CD14-positive monocyte (primary cell): ENCODE results near the gene REV3L. TPM values are rescaled to one million over a fixed set of nuclear protein-coding genes. Genes with fewer than 3 reads are reported as not detected.

ENCODE experiments used
- DNase-seq, 3 donors: peaks; one replicate each; pipeline ENCODE4 v3.0.0-alpha.2; 2011 to 2022
- H2AFZ ChIP-seq: 2 replicates; pipeline ENCODE4 v1.6.0; 2012; ENCODE audit warnings: mild to moderate bottlenecking, low read depth, low read length, inconsistent platforms; ENCODE audit not compliant: insufficient read depth, poor library complexity, severe bottlenecking
- H3K27ac ChIP-seq, 2 donors: 1 replicate in 1 of 2; 2 replicates in 1 of 2; pipeline ENCODE4 v1.5.1; 2012 to 2013; ENCODE audit warnings: low read length in 2 of 2, control low read depth in 1 of 2, inconsistent platforms in 1 of 2, low read depth in 1 of 2, mild to moderate bottlenecking in 1 of 2
- H3K27me3 ChIP-seq, 2 donors: one replicate each; pipeline versions ENCODE4 v1.6.0 to v1.6.1; 2011 to 2013; ENCODE audit warnings: low read length in 2 of 2; ENCODE audit not compliant: control insufficient read depth in 2 of 2, insufficient read depth in 2 of 2
- H3K36me3 ChIP-seq, 2 donors: replicated peaks in 1 of 2; 1 replicate in 1 of 2; 2 replicates in 1 of 2; pipeline versions ENCODE4 v1.5.1 to v1.6.1; 2012 to 2013; ENCODE audit warnings: low read length in 2 of 2, control low read depth in 1 of 2, inconsistent platforms in 1 of 2, mild to moderate bottlenecking in 1 of 2; ENCODE audit not compliant: insufficient read depth in 2 of 2, control insufficient read depth in 1 of 2
- H3K4me1 ChIP-seq, 2 donors: 1 replicate in 1 of 2; 2 replicates in 1 of 2; pipeline versions ENCODE4 v1.5.1 to v1.6.1; 2012 to 2013; ENCODE audit warnings: low read length in 2 of 2, control low read depth in 1 of 2, inconsistent platforms in 1 of 2, mild to moderate bottlenecking in 1 of 2, moderate library complexity in 1 of 2; ENCODE audit not compliant: insufficient read depth in 2 of 2, control insufficient read depth in 1 of 2
- H3K4me2 ChIP-seq: replicated peaks from 2 replicates; pipeline ENCODE3; 2012; ENCODE audit warnings: low read length, moderate library complexity, mild to moderate bottlenecking; ENCODE audit not compliant: poor library complexity, severe bottlenecking; ENCODE audit errors: extremely low read depth
- H3K4me3 ChIP-seq, 3 experiments: fragments of 200-600 bp in 1 of 3; sonication (generic) in 1 of 3; replicated peaks in 1 of 3; 1 replicate in 2 of 3; 2 replicates in 1 of 3; pipeline ENCODE4 v1.5.1; 2011 to 2013; ENCODE audit warnings: low read length in 3 of 3, mild to moderate bottlenecking in 3 of 3, control low read depth in 2 of 3, low read depth in 2 of 3, inconsistent platforms in 1 of 3, moderate library complexity in 1 of 3
- H3K79me2 ChIP-seq: 2 replicates; pipeline ENCODE4 v1.6.0; 2012; ENCODE audit warnings: mild to moderate bottlenecking, control low read depth, inconsistent platforms, low read length, moderate library complexity; ENCODE audit not compliant: insufficient read depth
- H3K9ac ChIP-seq: 2 replicates; pipeline ENCODE4 v1.6.0; 2017; ENCODE audit warnings: low read length, mild to moderate bottlenecking; ENCODE audit not compliant: insufficient read depth, poor library complexity, severe bottlenecking
- H3K9me3 ChIP-seq, 2 donors: replicated peaks in 1 of 2; 1 replicate in 1 of 2; 2 replicates in 1 of 2; pipeline versions ENCODE4 v1.5.1 to v1.6.1; 2012 to 2013; ENCODE audit warnings: low read length in 2 of 2, control low read depth in 1 of 2; ENCODE audit not compliant: control insufficient read depth in 1 of 2, insufficient read depth in 1 of 2
- H4K20me1 ChIP-seq: 2 replicates; pipeline ENCODE4 v1.6.0; 2012; ENCODE audit warnings: mild to moderate bottlenecking, low read length, control low read depth, moderate library complexity; ENCODE audit not compliant: insufficient read depth
- H3K27ac Mint-ChIP-seq, 7 donors: one replicate each; pipeline ENCODE4 v1.8.0; 2020; ENCODE audit warnings: mild to moderate bottlenecking in 7 of 7, mixed read lengths in 7 of 7, moderate library complexity in 6 of 7, inconsistent platforms in 2 of 7
- H3K27me3 Mint-ChIP-seq, 3 donors: one replicate each; pipeline ENCODE4 v1.8.0; 2021 to 2022; ENCODE audit warnings: low read depth in 3 of 3, mild to moderate bottlenecking in 3 of 3, mixed read lengths in 3 of 3, moderate library complexity in 3 of 3, inconsistent platforms in 1 of 3
- H3K36me3 Mint-ChIP-seq, 2 donors: one replicate each; pipeline ENCODE4 v1.8.0; 2020; ENCODE audit warnings: mixed read lengths in 2 of 2, inconsistent platforms in 1 of 2, mild to moderate bottlenecking in 1 of 2
- H3K4me1 Mint-ChIP-seq: one replicate; pipeline ENCODE4 v1.8.0; 2020; ENCODE audit warnings: mild to moderate bottlenecking, mixed read lengths
- H3K4me3 Mint-ChIP-seq, 2 donors: one replicate each; pipeline ENCODE4 v1.8.0; 2020; ENCODE audit warnings: mild to moderate bottlenecking in 2 of 2, mixed read lengths in 2 of 2, moderate library complexity in 1 of 2
- H3K9me3 Mint-ChIP-seq, 7 donors: one replicate each; pipeline ENCODE4 v1.8.0; 2020 to 2022; ENCODE audit warnings: mixed read lengths in 7 of 7, mild to moderate bottlenecking in 6 of 7, moderate library complexity in 6 of 7, inconsistent platforms in 2 of 7
- CTCF ChIP-seq: fragments of 200-600 bp; IDR thresholded peaks from one replicate; pipeline ENCODE4 v1.8.0; 2022; ENCODE audit warnings: antibody characterized with exemption, mild to moderate bottlenecking
- WGBS: methylation state at CpG from one replicate; pipeline ENCODE4 v1.1.5; 2013; ENCODE audit warnings: missing lambda C conversion rate; ENCODE audit not compliant: insufficient coverage; 5-methylcytosine and 5-hydroxymethylcytosine counted together
- intact Hi-C, 2 donors: fragments of 100-400 bp; cut with micrococcal nuclease; formaldehyde crosslinking; loops; one replicate each; pipeline versions ENCODE4 v1.15.0 to v1.15.1; 2023
- polyA plus RNA-seq, 3 donors: library from polyadenylated mRNA; depleted of rRNA in 1 of 3; unstranded in 2 of 3; stranded (reverse) in 1 of 3; fragments of 300-500 nt in 2 of 3; fragments of >200 nt in 1 of 3; fragmentation: Illumina TruSeq in 2 of 3; gene quantifications; 1 replicate in 2 of 3; 2 replicates in 1 of 3; pipeline ENCODE4 v1.2.3, GENCODE V29; 2012 to 2021

Gene REV3L
- polyA plus RNA-seq, 3 donors = 3.4 to 5.7 (median 4.9) TPM

GRCh38 chr6:111530667-111531066 lies 47.6 kb upstream of the REV3L start:
- Mint-ChIP-seq H3K27ac (no peak overlapping the region), H3K4me3 (no peak overlapping the region)

GRCh38 chr6:111530218-111530617 lies 47.2 kb upstream of the REV3L start:
- Histone ChIP-seq H3K4me2 (no peak overlapping the region), H3K9me3 (no peaks in the 10 kb centered on the region), H3K79me2 (no peaks in the 10 kb centered on the region), H4K20me1 (no peaks in the 10 kb centered on the region), H3K9ac (no peak overlapping the region), H3K4me1 (peaks cover 17 to 18% of the 10 kb centered on the region in 2 donors), H3K27ac (no peak overlapping the region), H3K4me3 (no peak overlapping the region), H3K27me3 (no peaks in the 10 kb centered on the region), H2AFZ (no peak overlapping the region), H3K36me3 (no peaks in the 10 kb centered on the region)
- TF ChIP-seq CTCF = no peak
- Mint-ChIP-seq H3K9me3 (no peaks in the 10 kb centered on the region), H3K4me1 (peaks cover 20% of the 10 kb centered on the region), H3K4me3 (no peak overlapping the region), H3K27ac (no peak overlapping the region), H3K36me3 (no peaks in the 10 kb centered on the region), H3K27me3 (peaks cover 0 to 3% (median 1%) of the 10 kb centered on the region in 3 donors)
- 100% methylated on average over 1 of the region's 2 CpGs for WGBS
- intact Hi-C loops = no loop called here
- no peak for DNase-seq

More at GRCh38 chr6:111530667-111531066, 47.6 kb upstream of the REV3L start:
- H3K27me3 Mint-ChIP-seq = peaks cover 0 to 3% (median 1%) of the 10 kb centered on the region in 3 donors
- WGBS = 100% methylated on average over 5 of the region's 8 CpGs
- H2AFZ ChIP-seq = no peak overlapping the region
- H4K20me1 ChIP-seq = no peaks in the 10 kb centered on the region
- H3K9ac ChIP-seq = no peak overlapping the region
- no peak overlapping the region for H3K27ac ChIP-seq
- TF ChIP-seq CTCF = no peak
- H3K4me3 ChIP-seq = no peak overlapping the region
- no peaks in the 10 kb centered on the region for H3K79me2 ChIP-seq
- H3K27me3 ChIP-seq = no peaks in the 10 kb centered on the region
- no peak for DNase-seq
- no peaks in the 10 kb centered on the region for H3K9me3 ChIP-seq
- no peak overlapping the region for H3K4me2 ChIP-seq
- H3K9me3 Mint-ChIP-seq = no peaks in the 10 kb centered on the region
- peaks cover 20% of the 10 kb centered on the region for H3K4me1 Mint-ChIP-seq
- intact Hi-C loops = no loop called here
- peaks cover 17 to 18% of the 10 kb centered on the region in 2 donors for H3K4me1 ChIP-seq
- H3K36me3 Mint-ChIP-seq = no peaks in the 10 kb centered on the region
- no peaks in the 10 kb centered on the region for H3K36me3 ChIP-seq
